ENCODE data around the gene PPP1R37. TPM values are rescaled to one million over a fixed set of nuclear protein-coding genes. Genes with fewer than 3 reads are reported as not detected.

PPP1R37 gene
- total RNA-seq, 1 donor from 2014 or later, result 31.1 TPM

GRCh38 chr19:45068041-45068440 is 24.9 kb upstream of the PPP1R37 start:
- no peak overlapping the region for H3K27ac ChIP-seq
- intact Hi-C loops (cut with DNase I), result no loop called here
- H3K36me3 ChIP-seq, result peaks cover 88% of the 10 kb centered on the region
- no peaks in the 10 kb centered on the region for H3K4me1 ChIP-seq
- DNase-seq (no peak), ATAC-seq (no peak)
- no peak for TF ChIP-seq CTCF (IDR thresholded peaks at IDR 0.05)
- H3K27me3 ChIP-seq, result no peaks in the 10 kb centered on the region
- H3K9me3 ChIP-seq, result no peaks in the 10 kb centered on the region
- H3K4me3 ChIP-seq, result no peak overlapping the region

GRCh38 chr19:45069056-45069455 is 23.9 kb upstream of the PPP1R37 start:
- Histone ChIP-seq H3K36me3 (peaks cover 78% of the 10 kb centered on the region), H3K27me3 (no peaks in the 10 kb centered on the region), H3K4me3 (no peak overlapping the region), H3K9me3 (no peaks in the 10 kb centered on the region), H3K27ac (no peak overlapping the region), H3K4me1 (no peaks in the 10 kb centered on the region)
- TF ChIP-seq CTCF (IDR thresholded peaks at IDR 0.05), result no peak
- ATAC-seq, result peak; percentile 43
- intact Hi-C loops (cut with DNase I), result no loop called here
- DNase-seq, result no peak

- H3K4me3 ChIP-seq, result no peak overlapping the region
- H3K4me1 ChIP-seq, result peaks cover 8% of the 10 kb centered on the region
- peaks cover 67% of the 10 kb centered on the region for H3K36me3 ChIP-seq
- H3K9me3 ChIP-seq, result no peaks in the 10 kb centered on the region
- ATAC-seq, result no peak
- DNase-seq, result no peak
- intact Hi-C loops (cut with DNase I), result no loop called here
- H3K27ac ChIP-seq, result no peak overlapping the region
- no peaks in the 10 kb centered on the region for H3K27me3 ChIP-seq
- no peak for TF ChIP-seq CTCF (IDR thresholded peaks at IDR 0.05)
Observed at GRCh38 chr19:45070214-45070613, 22.8 kb upstream of the PPP1R37 start.

GRCh38 chr19:45070861-45071544 is 22.0 kb upstream of the PPP1R37 start:
- intact Hi-C loops (cut with DNase I), result no loop called here
- peaks cover 9% of the 10 kb centered on the region for H3K4me1 ChIP-seq
- DNase-seq, result no peak
- no peaks in the 10 kb centered on the region for H3K27me3 ChIP-seq
- H3K27ac ChIP-seq, result no peak overlapping the region
- ATAC-seq, result no peak
- no peak overlapping the region for H3K4me3 ChIP-seq
- H3K36me3 ChIP-seq, result peaks cover 60% of the 10 kb centered on the region
- no peaks in the 10 kb centered on the region for H3K9me3 ChIP-seq
- no peak for TF ChIP-seq CTCF (IDR thresholded peaks at IDR 0.05)

GRCh38 chr19:45071545-45071938 is 21.4 kb upstream of the PPP1R37 start:
- TF ChIP-seq CTCF (IDR thresholded peaks at IDR 0.05), result no peak
- peaks cover 57% of the 10 kb centered on the region for H3K36me3 ChIP-seq
- no peak overlapping the region for H3K27ac ChIP-seq
- no peak overlapping the region for H3K4me3 ChIP-seq
- peaks cover 11% of the 10 kb centered on the region for H3K4me1 ChIP-seq
- H3K27me3 ChIP-seq, result no peaks in the 10 kb centered on the region
- ATAC-seq (no peak), DNase-seq (no peak)
- intact Hi-C loops (cut with DNase I), result no loop called here
- no peaks in the 10 kb centered on the region for H3K9me3 ChIP-seq
